ENCODE measurements around the gene VWDE. TPM values are rescaled to one million over a fixed set of nuclear protein-coding genes. Genes with fewer than 3 reads are reported as not detected.

VWDE gene
- total RNA-seq, 1 donor from 2014 or later = 9.8 TPM

DNA sequence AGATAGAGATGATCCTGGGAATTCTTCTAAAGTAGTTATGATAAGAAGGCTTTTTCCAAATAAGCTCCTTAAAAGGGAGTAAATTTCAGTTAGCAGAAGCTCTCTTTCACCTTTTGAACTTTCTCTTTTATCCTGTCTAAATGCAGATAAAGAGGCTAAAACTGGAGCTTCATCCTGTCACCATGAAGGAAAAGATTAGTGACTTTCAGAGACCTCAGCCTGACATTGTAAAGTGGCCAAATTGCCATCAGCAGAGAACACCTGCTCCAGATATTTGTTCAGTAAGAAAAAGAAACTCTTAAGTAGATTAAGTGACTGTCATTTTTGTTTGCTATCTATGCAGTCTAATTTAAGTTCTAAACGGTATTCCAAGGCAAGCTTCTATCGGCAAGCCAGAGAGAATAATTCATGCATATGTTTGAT is 18.3 kb downstream of the VWDE start:
- Histone ChIP-seq H3F3A (ENCODE audit: low read depth) (peaks cover 9% of the 10 kb centered on the region), H3K9ac (no peak overlapping the region), H3K4me1 (peaks cover 22% of the 10 kb centered on the region), H3K36me3 (no peaks in the 10 kb centered on the region), H3K4me2 (peak overlapping the region; percentile 39), H2AFZ (replicated peaks) (no peak overlapping the region), H3K9me3 (ENCODE audit: low read depth) (no peaks in the 10 kb centered on the region), H3K79me2 (ENCODE audit: low read depth) (no peaks in the 10 kb centered on the region), H4K20me1 (ENCODE audit: low read depth) (no peaks in the 10 kb centered on the region), H3K4me3 (no peak overlapping the region), H3K27ac (peak overlapping the region; percentile 30), H3K27me3 (no peaks in the 10 kb centered on the region)
- H3K27me3 Mint-ChIP-seq (ENCODE audit: insufficient read depth, low read depth) = no peaks in the 10 kb centered on the region
- no peaks in the 10 kb centered on the region for H3K36me3 Mint-ChIP-seq
- no peak overlapping the region for H3K27ac Mint-ChIP-seq
- H3K4me1 Mint-ChIP-seq = peaks cover 15% of the 10 kb centered on the region
- TF ChIP-seq EZH2phosphoT487 (IDR thresholded peaks at IDR 0.05) (no peak), EZH2 (IDR thresholded peaks at IDR 0.05) (no peak)
- TF ChIP-seq, protein P1, sequence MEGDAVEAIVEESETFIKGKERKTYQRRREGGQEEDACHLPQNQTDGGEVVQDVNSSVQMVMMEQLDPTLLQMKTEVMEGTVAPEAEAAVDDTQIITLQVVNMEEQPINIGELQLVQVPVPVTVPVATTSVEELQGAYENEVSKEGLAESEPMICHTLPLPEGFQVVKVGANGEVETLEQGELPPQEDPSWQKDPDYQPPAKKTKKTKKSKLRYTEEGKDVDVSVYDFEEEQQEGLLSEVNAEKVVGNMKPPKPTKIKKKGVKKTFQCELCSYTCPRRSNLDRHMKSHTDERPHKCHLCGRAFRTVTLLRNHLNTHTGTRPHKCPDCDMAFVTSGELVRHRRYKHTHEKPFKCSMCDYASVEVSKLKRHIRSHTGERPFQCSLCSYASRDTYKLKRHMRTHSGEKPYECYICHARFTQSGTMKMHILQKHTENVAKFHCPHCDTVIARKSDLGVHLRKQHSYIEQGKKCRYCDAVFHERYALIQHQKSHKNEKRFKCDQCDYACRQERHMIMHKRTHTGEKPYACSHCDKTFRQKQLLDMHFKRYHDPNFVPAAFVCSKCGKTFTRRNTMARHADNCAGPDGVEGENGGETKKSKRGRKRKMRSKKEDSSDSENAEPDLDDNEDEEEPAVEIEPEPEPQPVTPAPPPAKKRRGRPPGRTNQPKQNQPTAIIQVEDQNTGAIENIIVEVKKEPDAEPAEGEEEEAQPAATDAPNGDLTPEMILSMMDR (IDR thresholded peaks at IDR 0.05) = no peak
- H3K9me3 Mint-ChIP-seq = no peaks in the 10 kb centered on the region
- H3K4me3 Mint-ChIP-seq = no peak overlapping the region
- peak; percentile 30 for DNase-seq (ENCODE audit: low spot score)

GRCh38 chr7:12383377-12383776 is 20.3 kb downstream of the VWDE start:
- Histone ChIP-seq H3K79me2 (ENCODE audit: low read depth) (no peaks in the 10 kb centered on the region), H4K20me1 (ENCODE audit: low read depth) (no peaks in the 10 kb centered on the region), H3K4me3 (no peak overlapping the region), H3K27ac (no peak overlapping the region), H3K9me3 (ENCODE audit: low read depth) (no peaks in the 10 kb centered on the region), H3K9ac (no peak overlapping the region), H3K36me3 (no peaks in the 10 kb centered on the region), H3F3A (ENCODE audit: low read depth) (peaks cover 9% of the 10 kb centered on the region), H3K4me1 (peaks cover 18% of the 10 kb centered on the region), H3K27me3 (no peaks in the 10 kb centered on the region), H3K4me2 (no peak overlapping the region), H2AFZ (replicated peaks) (no peak overlapping the region)
- no peaks in the 10 kb centered on the region for H3K9me3 Mint-ChIP-seq
- no peaks in the 10 kb centered on the region for H3K36me3 Mint-ChIP-seq
- no peak for TF ChIP-seq EZH2 (IDR thresholded peaks at IDR 0.05)
- TF ChIP-seq, protein P1 (IDR thresholded peaks at IDR 0.05) = no peak
- no peak for TF ChIP-seq EZH2phosphoT487 (IDR thresholded peaks at IDR 0.05)
- no peak overlapping the region for H3K4me3 Mint-ChIP-seq
- peaks cover 12% of the 10 kb centered on the region for H3K4me1 Mint-ChIP-seq
- no peak overlapping the region for H3K27ac Mint-ChIP-seq
- no peaks in the 10 kb centered on the region for H3K27me3 Mint-ChIP-seq (ENCODE audit: insufficient read depth, low read depth)
- no peak for DNase-seq (ENCODE audit: low spot score)

DNA sequence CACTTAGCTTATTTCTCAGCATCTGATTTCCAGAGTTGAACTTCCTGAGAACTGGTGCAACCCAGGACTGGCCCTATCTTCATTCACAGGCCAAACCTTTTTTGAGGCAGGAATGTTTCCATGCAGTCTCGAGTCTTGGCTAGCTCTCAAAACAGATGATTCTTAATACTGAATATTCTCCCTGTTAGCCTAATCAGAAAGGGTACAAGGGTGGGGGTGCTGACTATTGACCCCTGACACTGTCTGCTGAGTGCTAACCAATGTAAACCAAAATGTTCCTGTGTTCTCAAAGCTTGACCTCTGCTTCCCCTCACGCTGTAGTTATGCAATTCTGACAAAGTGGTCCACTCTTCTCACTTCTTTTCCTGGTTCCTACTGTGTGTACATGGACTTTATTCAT is 25.3 kb downstream of the VWDE start:
- Histone ChIP-seq H3K79me2 (ENCODE audit: low read depth) (no peaks in the 10 kb centered on the region), H4K20me1 (ENCODE audit: low read depth) (no peaks in the 10 kb centered on the region), H3K4me3 (no peak overlapping the region), H2AFZ (replicated peaks) (no peak overlapping the region), H3K4me1 (no peaks in the 10 kb centered on the region), H3F3A (ENCODE audit: low read depth) (no peaks in the 10 kb centered on the region), H3K27me3 (no peaks in the 10 kb centered on the region), H3K36me3 (no peaks in the 10 kb centered on the region), H3K27ac (no peak overlapping the region), H3K9me3 (ENCODE audit: low read depth) (no peaks in the 10 kb centered on the region), H3K4me2 (no peak overlapping the region), H3K9ac (no peak overlapping the region)
- H3K27me3 Mint-ChIP-seq (ENCODE audit: insufficient read depth, low read depth) = no peaks in the 10 kb centered on the region
- no peaks in the 10 kb centered on the region for H3K36me3 Mint-ChIP-seq
- H3K9me3 Mint-ChIP-seq = no peaks in the 10 kb centered on the region
- H3K4me1 Mint-ChIP-seq = no peaks in the 10 kb centered on the region
- no peak overlapping the region for H3K4me3 Mint-ChIP-seq
- DNase-seq (ENCODE audit: low spot score) = no peak
- H3K27ac Mint-ChIP-seq = no peak overlapping the region
- no peak for TF ChIP-seq EZH2phosphoT487 (IDR thresholded peaks at IDR 0.05)

DNA sequence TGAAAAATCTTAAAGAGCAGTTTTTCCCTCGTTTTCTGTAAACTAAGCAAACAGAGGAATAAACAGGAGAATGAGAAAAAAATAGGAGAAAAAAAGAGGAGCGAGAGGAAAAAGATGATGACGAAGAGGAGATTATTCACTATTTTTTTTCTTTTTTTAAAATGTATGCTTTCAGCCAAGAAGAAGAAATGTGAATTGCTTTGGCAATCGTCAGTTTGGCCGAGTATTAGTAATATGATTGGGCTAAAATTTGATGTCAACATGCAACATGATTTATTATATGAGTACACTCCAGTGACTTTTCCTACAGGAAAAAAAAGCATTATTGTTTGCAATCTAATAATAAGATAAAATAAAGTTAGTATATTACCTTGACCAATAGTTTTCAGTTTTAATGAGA is 26.3 kb downstream of the VWDE start:
- Histone ChIP-seq H3K36me3 (no peaks in the 10 kb centered on the region), H3K9ac (no peak overlapping the region), H4K20me1 (ENCODE audit: low read depth) (no peaks in the 10 kb centered on the region), H3K79me2 (ENCODE audit: low read depth) (no peaks in the 10 kb centered on the region), H3K4me3 (no peak overlapping the region), H3K27me3 (no peaks in the 10 kb centered on the region), H3K4me1 (no peaks in the 10 kb centered on the region), H2AFZ (replicated peaks) (no peak overlapping the region), H3F3A (ENCODE audit: low read depth) (no peaks in the 10 kb centered on the region), H3K27ac (no peak overlapping the region), H3K9me3 (ENCODE audit: low read depth) (no peaks in the 10 kb centered on the region), H3K4me2 (no peak overlapping the region)
- TF ChIP-seq EZH2 (IDR thresholded peaks at IDR 0.05) (no peak), EZH2phosphoT487 (IDR thresholded peaks at IDR 0.05) (no peak)
- TF ChIP-seq, protein P1 (IDR thresholded peaks at IDR 0.05) = no peak
- H3K4me1 Mint-ChIP-seq = no peaks in the 10 kb centered on the region
- no peak overlapping the region for H3K4me3 Mint-ChIP-seq
- no peak for DNase-seq (ENCODE audit: low spot score)
- H3K9me3 Mint-ChIP-seq = no peaks in the 10 kb centered on the region
- H3K27me3 Mint-ChIP-seq (ENCODE audit: insufficient read depth, low read depth) = no peaks in the 10 kb centered on the region
- H3K27ac Mint-ChIP-seq = no peak overlapping the region
- H3K36me3 Mint-ChIP-seq = no peaks in the 10 kb centered on the region

Measured in neural progenitor cell (in vitro differentiated cells).